GM19397 (cell line): Measurements from ENCODE around the gene SMOC2.
"Not testable (repeated sequence)": the region's sequence is repeated elsewhere in the genome, so short reads cannot be mapped to it uniquely, and the experiment has no call there.

ENCODE experiments used
- ATAC-seq: cut with Tn5 transposase; IDR thresholded peaks from one replicate; pipeline ENCODE4 v1.9.1; 2021; ENCODE audit warnings: mild to moderate bottlenecking, moderate library complexity; ENCODE audit not compliant: unreplicated experiment

SMOC2 gene

DNA sequence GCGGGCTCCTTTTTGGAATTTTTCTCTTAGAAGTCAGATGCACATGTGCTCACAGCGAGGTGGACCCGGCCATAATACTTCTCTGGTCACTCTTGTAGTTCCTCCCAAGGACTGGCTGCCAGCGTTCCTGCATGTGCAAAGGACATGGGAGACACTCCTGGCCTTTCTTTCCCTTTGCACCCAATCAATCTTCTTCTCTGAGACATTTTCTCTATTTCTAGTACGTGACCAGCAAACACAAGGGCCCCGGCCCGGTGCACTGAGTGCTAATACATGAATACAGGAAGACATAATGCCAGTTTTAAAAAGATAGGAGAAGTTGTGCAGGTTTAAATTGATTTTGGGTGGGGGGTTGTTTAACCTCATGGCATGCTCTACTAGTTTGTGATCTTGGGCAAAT lies 233.6 kb downstream of the SMOC2 start:
- ATAC-seq: no peak

DNA sequence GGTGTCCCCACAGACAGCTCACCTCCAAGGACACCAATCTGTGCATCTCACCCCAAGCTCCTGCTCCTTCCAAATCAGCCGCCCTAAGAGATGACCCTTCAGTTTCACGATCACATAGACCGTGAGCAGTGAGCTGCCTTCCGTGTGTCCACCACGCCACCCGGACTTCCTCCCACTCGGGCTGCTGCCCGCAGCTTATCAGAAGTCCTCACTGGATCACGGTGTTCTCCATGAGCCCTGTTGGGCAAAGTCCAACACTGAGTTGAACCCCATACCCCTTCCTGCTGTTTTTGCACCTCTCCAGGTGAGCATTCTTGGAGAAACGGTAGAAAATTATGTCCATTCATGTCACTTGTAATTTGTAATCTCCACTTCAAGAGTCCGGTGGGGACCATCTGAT lies 234.4 kb downstream of the SMOC2 start:
- no peak for ATAC-seq

DNA sequence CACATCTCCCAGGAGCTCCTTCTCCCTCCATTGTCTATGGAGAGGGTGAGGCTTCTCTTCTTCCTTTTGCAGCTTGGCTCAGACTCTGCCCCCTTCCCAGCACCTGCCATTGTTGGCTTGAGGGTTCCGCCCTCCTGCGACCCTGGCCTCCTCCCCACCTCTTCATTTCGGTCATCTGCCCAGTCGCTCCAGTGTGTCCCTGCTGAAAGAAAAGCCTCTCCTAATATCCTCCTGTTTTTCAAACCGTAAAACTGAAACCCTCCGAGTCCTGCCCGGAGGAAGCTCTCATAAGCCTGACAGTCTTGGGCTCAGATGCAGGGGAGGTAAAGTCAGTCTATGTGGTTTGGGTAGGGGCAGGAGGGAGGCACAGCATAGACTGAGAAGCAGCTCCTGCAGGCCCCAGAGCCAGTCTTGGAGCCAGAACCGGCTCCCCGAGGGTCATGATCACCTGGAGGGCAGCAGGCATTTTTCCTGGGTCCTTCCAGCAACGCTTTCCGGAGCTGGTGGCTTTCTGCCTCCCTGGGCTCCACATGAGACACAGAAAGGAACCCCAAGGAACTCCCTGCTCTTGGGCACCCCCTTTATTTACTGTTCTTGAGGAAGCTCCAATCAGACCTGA lies 235.1 kb downstream of the SMOC2 start:
- ATAC-seq: no peak

DNA sequence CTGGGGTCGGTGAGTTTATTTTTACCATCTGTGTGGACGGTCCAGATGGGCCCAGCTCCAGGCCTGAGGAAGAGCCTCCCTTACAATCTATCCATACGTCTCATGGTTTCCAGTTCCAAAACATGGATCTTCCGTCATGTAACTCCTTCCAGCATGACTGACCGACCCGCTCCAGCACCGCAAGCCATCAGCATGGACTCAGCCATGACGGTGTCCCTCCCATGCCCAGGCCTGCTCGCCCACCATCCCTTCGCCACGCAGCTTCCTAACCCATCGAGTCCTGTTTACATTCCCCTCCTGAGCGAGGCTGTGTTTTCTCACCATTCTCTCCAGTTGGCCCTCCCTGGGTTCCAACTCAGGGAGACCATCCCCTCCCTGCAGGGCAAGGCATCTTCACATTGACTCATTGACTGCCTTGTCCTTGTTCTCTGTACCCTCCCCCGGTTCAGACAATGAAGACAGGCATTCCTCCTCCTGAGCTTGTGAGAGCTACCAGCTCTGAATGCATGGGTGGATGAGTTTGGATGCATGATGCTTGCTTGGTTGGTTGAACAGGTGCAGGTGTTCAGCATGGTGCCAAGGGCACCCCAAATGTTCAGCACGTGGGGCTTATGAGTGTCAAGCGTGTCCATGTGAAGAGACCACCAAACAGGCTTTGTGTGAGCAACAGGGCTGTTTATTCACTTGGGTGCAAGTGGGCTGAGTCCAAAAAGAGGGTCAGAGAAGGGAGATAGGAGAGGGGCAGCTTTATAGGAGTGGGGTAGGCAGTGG lies 235.8 kb downstream of the SMOC2 start:
- ATAC-seq: no peak

DNA sequence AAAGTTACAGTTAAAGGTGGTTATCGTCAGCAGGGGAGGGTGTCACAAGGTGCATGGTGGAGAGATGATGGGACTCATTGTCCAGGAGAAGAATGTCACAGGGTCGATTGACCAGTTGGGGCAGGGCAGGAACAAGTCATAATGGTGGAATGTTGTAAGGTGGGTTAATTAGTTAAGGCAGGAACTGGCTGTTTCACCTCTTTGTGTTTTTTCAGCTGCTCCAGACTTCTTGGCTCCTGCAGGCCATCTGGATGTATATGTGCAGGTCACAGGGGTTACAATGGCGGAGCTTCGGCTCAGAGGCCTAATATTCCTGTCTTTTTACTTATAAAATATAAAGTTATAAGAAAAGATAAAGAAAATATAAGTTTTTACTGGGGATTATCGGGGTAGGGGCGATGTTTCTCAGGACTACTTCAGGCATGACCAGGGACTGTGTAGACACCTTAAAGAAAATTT lies 236.4 kb downstream of the SMOC2 start:
- ATAC-seq: not testable (repeated sequence)

DNA sequence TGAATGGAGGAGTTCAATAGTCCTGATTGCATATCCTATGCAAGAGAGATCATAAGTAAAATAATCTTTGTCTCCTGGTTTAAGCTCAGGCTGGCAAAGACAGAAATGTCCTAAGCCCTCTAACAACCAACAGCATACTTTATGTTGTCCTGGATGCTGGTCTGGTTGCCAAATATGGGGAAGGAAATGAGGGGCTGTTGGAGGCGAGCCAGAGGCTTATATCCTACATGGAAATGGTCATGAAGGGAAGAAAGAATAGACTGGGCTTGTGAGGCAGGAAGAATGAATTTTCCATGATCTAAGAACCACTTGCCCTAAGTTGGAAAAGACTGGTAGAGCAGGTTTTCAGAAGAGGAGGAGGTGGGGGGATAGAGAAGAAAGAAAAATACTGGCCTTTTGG lies 237.1 kb downstream of the SMOC2 start:
- ATAC-seq: no peak

DNA sequence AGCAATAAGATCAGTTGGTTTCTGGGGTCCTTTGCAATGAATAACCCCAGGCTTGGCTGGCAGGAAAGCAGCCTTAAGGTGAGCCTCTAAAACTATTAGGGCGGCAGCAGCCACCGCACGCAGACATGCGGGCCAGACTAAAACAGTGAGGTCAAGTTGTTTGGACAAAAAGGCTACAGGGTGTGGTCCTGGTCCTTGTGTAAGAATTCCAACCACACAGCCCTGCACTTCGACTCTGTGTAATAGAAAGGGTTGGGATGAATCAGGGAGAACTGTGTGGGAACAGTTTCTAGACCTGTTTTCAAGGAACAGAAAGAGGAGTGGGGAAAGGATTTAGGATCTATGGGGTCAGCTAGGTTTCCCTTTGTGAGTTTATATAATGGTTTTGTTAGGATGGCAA lies 237.6 kb downstream of the SMOC2 start:
- no peak for ATAC-seq

DNA sequence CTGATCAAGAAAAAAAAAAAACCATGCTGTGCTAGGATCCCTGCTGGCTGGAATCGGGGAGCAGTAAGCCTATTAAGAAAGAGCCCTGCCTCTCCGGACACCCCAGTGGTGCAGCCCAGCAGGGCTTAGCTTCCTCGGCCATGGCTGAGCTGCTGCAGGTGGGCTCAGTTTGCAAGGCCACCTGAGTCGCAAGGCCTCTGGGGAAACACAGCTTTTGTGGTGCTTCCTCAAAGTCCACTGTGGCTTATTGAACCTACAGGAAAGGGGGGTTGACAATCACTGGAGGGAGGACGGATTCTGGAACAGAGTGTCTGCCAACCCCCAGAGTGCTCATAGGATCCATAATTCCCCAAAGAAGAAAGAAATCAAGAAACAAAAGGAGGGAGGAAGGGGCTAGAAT lies 240.8 kb downstream of the SMOC2 start:
- ATAC-seq: no peak

DNA sequence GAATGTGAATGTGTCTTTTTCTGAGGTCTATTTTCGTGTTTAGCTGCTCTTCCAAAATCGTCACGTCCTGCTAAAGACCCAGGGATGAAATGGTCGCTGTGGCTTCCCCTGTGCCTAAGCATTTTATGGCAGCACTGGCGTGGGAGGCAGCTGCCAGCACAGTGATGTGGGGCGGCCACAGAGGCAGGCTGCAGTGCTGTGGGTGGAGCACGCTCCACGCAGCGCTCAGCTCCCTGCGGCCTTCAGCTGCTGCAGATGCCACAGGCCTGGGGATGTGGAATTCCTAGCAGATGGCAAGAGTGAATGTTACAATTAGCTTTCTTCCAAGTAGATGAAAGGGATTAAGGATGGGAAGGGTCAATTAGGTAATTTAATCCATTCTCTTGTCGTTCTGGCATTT lies 242.6 kb downstream of the SMOC2 start:
- ATAC-seq: no peak

DNA sequence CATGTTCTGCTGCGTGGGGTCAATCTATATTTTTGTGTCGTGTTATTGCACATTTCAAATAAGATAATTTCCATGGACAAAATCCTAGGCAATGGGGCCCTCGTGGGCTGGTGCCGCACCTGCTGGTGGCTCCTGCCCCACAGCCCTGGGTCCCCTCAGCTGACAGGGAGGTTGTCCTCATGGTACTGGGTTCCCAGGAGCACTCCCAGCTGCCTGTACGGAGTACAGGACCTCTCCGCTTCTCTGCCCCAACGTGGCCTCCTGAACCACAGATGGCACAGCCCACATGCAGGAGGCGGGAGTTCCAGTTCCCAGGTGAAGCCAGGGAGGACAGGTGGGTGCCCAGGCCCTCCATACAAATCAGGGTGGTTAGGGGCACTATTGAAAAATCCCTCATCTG lies 243.5 kb downstream of the SMOC2 start:
- no peak for ATAC-seq

DNA sequence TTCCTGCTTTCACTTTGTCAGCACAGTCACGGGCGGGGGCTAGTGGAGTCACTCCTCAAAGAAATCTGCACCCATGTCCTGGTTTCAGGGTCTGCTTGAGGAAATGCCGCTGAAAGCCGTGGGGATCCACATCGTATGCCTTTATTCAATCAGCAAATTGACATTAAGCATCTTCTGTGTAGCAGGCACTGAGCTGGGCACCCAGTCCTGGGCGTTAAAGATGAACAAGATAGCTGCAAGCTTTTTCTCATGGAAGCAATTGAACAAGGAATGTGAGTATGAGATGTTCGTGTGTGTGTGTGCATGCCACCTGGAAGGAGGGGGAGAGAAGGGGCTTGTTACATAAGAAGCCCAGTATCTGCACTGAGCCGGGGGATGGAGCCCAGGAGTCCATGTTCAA lies 243.9 kb downstream of the SMOC2 start:
- no peak for ATAC-seq

DNA sequence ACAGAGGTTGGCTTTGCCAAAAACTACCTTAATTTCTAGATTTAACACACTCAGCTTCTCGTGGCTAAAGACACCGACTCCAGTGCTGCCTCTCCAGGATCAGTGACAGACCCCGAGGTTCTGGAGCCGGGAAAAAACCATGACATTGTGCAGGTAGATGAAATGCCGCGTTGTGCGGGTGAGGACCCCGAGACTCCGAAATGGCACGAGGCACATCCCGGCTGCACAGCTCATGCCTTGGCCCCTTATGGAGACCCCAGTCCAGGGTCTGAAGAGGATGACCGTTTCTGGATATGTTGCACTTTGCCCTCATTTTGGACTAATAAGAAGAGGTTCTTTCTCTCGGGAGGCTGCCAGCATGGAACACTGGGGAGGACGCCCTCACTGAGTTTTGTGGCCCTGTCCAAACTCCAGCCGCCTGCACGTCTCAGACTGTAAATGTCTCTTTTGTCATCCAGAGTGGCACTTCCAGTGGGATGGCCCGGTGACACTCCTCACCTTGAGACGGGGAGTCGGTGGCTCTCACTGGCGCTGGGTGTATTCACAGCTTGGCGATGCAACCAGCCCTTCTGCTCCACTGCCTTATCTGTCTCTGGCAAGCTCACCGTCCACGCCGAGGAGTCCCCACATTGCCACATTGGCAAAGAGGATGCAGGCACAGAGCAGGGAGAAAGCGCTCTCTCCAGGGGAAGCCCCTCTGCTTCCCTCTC lies 245.2 kb downstream of the SMOC2 start:
- ATAC-seq: no peak

DNA sequence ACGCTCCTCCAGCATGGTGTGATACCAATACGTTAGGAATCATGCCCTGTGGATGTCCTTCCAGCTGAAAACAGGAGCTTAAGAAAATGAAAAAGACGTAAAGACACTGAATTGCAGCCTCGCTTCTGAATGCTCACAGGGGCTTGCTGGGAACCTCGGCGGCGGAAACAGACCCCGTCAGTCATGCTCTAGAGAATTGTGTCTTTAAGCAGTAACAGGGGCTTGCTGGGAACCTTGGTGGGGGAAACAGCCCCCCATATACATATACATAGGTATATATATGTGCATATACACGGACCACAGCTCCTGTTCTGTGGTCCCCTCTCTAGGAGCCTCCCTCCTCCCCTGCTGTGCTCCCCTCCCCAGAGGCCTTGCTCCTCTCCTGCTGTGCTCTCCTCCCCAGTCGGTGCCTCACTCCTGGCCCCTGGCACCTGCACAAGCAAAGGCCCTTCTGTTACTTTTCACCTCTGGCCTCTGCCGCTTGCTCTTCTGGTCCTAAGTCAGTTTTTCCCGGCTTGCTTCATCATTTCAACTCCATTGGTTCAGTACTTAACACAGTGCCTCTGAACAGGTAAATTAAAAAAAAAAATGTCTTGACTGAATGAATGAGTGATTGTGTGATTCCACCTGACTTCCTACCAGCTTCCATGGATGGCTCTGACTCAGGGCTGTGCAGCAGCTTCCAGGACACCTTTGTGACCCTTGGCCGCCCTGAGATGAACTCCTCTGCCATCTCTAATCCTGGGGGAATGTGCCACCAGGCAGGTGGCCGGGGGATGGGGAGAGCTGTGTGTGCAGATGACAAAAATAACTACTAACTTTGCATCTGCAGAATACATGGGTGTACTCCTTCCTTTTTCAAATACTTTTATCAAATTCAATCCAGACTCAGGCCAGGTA lies 246.1 kb downstream of the SMOC2 start:
- ATAC-seq: no peak

DNA sequence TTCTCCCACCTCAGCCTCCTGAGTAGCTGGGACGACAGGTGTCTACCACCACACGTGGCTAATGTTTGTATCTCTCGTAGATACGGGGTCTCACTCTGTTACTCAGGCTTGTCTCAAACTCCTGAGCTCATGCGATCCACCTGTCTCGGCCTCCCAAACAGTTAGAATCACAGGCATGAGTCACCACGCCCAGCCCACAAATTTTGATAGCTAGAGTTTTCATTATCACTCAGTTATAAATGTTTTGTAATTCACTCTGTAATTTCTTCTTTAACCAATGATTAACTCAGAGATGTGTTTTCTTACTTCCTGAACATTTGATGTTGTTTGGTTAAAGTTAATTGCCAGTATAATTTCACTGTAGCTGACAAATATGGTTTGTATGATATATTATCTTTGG lies 249.3 kb downstream of the SMOC2 start:
- no peak for ATAC-seq

DNA sequence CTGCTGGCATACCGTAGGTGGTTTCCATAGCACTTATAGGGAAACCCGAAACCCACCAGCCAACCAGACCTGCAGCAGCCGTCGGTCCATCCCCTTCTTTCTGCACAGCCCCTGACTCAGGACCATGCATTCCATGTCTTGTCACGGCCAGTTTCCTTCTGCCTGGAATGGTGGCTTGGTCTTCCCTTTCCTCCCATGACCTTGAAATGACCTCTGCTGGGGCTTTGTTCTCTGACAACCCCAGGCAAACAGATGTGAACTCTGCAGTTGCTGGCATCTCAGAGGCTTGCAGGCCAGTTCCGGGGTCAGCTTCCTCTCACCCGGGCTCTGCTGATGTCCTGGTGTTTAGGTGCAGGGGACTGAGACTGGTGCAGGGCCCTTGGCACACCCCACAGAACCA lies 250.8 kb downstream of the SMOC2 start:
- no peak for ATAC-seq

DNA sequence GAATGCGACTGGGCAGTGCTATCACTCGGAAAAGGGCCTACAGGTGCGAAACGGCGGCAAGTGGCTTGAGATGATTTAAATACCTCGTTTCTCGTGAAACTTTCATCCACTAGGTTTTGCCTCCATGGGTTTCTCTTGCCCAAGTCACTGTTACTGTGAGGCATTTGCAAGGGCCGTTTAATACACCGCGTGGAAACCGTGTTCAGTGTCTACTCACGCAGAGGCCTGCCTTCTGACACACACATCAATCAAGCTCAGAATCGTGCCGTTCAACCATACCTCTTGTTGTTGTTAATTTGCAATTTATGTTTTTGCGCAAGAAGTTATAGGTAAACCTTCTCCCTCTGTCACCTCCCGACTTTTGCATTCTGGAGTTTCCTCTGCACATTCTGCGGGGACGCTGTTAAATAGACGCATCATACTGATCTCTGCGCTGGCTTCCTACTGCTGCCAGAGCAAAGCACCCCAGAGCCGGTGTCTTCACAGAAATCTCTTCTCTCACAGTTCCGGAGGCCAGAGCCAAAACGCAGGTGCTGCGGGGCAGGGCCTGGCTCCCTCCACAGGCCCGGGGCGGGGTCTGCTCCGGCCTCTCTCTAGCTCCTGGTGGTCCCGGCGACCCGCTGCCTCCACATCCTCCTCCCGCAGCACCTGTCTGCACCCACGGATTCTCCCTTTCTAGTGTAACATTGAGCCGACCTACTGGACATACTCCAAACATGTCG lies 251.4 kb downstream of the SMOC2 start:
- ATAC-seq: no peak

DNA sequence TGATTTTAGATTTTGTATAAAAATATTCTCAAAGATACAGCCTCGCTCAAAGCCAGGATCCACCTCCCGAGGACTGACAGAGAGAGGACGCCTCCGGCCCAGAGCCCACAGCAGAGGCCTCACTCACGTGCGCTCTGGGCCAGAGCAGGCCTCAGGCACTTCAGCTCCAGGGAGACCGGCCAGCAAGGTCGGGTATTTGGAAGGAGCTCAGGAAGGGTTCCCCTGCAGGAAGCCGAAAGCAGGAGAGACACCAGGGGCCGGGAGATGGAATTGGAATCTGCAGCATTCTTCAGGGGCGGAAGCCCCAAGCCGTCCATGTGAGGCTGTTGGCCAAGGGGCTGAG lies 251.9 kb downstream of the SMOC2 start:
- ATAC-seq: not testable (repeated sequence)

DNA sequence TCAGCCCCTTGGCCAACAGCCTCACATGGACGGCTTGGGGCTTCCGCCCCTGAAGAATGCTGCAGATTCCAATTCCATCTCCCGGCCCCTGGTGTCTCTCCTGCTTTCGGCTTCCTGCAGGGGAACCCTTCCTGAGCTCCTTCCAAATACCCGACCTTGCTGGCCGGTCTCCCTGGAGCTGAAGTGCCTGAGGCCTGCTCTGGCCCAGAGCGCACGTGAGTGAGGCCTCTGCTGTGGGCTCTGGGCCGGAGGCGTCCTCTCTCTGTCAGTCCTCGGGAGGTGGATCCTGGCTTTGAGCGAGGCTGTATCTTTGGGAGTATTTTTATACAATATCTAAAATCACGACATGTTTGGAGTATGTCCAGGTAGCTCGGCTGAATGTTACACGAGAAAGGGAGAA lies 253.8 kb downstream of the SMOC2 start:
- ATAC-seq: not testable (repeated sequence)

DNA sequence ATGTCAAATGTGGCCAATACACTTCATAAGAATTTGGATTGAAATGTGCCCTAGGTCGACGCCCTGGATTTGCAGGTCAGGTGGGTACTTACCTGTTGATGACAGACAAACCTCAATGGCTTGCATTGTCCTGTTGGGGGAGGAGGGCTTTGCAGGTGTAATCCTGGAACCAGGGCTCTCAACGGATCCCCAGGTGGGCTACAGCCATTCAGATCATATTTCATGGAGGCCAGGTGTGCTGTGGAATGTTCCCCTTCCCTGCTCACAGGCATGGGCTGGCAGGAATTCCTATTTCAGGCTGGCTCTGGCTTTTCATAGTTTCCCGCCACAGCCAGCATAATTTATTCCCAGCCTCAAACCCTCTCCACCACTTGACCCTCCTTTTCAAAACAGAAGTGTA lies 254.7 kb downstream of the SMOC2 start:
- ATAC-seq: no peak

DNA sequence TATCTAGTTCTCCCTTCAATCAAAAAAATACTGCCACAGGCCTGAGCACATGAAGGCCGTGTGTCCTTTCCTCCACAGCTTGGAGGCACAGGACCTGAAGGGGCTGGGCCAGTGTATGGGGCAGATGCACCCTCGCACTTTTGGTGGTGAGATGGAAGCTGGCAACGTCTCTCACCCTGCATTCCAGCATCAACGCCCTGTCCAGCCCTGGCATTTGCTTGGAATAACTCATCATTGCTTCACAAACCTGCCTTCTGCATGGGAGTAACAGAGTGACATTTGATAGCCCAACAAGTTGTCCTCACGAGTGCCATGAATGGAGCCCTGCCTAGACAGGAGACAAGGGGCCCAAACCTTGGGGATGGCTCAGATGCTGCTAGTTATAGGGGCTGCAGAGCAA lies 257.9 kb downstream of the SMOC2 start:
- ATAC-seq: no peak
